Measurements from ENCODE around the gene DNAJC13. TPM values are rescaled to one million over a fixed set of nuclear protein-coding genes. Genes with fewer than 3 reads are reported as not detected.

DNAJC13 gene
- total RNA-seq, 4 donors from 2014 or later, result 21.9 to 35.2 (median 26.5) TPM

- no peaks in the 10 kb centered on the region for H3K27me3 ChIP-seq
- no peak overlapping the region for H3K4me3 ChIP-seq
- no peak for DNase-seq
- no peaks in the 10 kb centered on the region for H3K9me3 ChIP-seq
- in situ Hi-C loops (cut with MboI; ENCODE audit: low sequenced_read_pairs in 4 of 4), result no loop called here
- H3K36me3 ChIP-seq, result no peaks in the 10 kb centered on the region
- no peak for ATAC-seq
- TF ChIP-seq POLR2A (IDR thresholded peaks at IDR 0.05) (no peak), CTCF (IDR thresholded peaks at IDR 0.05 in 4 of 5, conservative IDR thresholded peaks at IDR 0.05 in 1 of 5) (no peak)
- H3K27ac ChIP-seq, result no peak overlapping the region
- H3K4me1 ChIP-seq, result no peaks in the 10 kb centered on the region
- intact Hi-C loops (cut with DNase I; ENCODE audit: low total_unique reads), result no loop called here
These were observed 12.1 kb upstream of the DNAJC13 start for GRCh38 chr3:132405188-132405587.

GRCh38 chr3:132405609-132406299, 11.5 kb upstream of the DNAJC13 start:
- Histone ChIP-seq H3K4me3 (no peak overlapping the region), H3K27ac (no peak overlapping the region), H3K9me3 (no peaks in the 10 kb centered on the region), H3K4me1 (no peaks in the 10 kb centered on the region), H3K36me3 (no peaks in the 10 kb centered on the region), H3K27me3 (no peaks in the 10 kb centered on the region)
- in situ Hi-C loops (cut with MboI; ENCODE audit: low sequenced_read_pairs in 4 of 4), result no loop called here
- TF ChIP-seq CTCF (IDR thresholded peaks at IDR 0.05 in 4 of 5, conservative IDR thresholded peaks at IDR 0.05 in 1 of 5), result no peak
- TF ChIP-seq POLR2A (IDR thresholded peaks at IDR 0.05), result no peak
- intact Hi-C loops (cut with DNase I; ENCODE audit: low total_unique reads), result no loop called here
- DNase-seq, result no peak
- ATAC-seq, result no peak

- DNase-seq (no peak), ATAC-seq (no peak)
- H3K4me1 ChIP-seq, result no peaks in the 10 kb centered on the region
- H3K27me3 ChIP-seq, result no peaks in the 10 kb centered on the region
- no peaks in the 10 kb centered on the region for H3K36me3 ChIP-seq
- no peak for TF ChIP-seq CTCF (IDR thresholded peaks at IDR 0.05 in 4 of 5, conservative IDR thresholded peaks at IDR 0.05 in 1 of 5)
- TF ChIP-seq POLR2A (IDR thresholded peaks at IDR 0.05), result no peak
- no peaks in the 10 kb centered on the region for H3K9me3 ChIP-seq
- intact Hi-C loops (cut with DNase I; ENCODE audit: low total_unique reads) (no loop called here), in situ Hi-C loops (cut with MboI; ENCODE audit: low sequenced_read_pairs in 4 of 4) (no loop called here)
- no peak overlapping the region for H3K4me3 ChIP-seq
- H3K27ac ChIP-seq, result no peak overlapping the region
These were observed 10.7 kb upstream of the DNAJC13 start for GRCh38 chr3:132406587-132406986.

- H3K27me3 ChIP-seq, result no peaks in the 10 kb centered on the region
- H3K27ac ChIP-seq, result no peak overlapping the region
- in situ Hi-C loops (cut with MboI; ENCODE audit: low sequenced_read_pairs in 4 of 4) (no loop called here), intact Hi-C loops (cut with DNase I; ENCODE audit: low total_unique reads) (no loop called here)
- DNase-seq (no peak), ATAC-seq (no peak)
- H3K9me3 ChIP-seq, result no peaks in the 10 kb centered on the region
- TF ChIP-seq POLR2A (IDR thresholded peaks at IDR 0.05) (no peak), CTCF (IDR thresholded peaks at IDR 0.05 in 4 of 5, conservative IDR thresholded peaks at IDR 0.05 in 1 of 5) (no peak)
- H3K4me1 ChIP-seq, result no peaks in the 10 kb centered on the region
- no peak overlapping the region for H3K4me3 ChIP-seq
- no peaks in the 10 kb centered on the region for H3K36me3 ChIP-seq
These were observed 10.3 kb upstream of the DNAJC13 start for GRCh38 chr3:132407025-132407424.

- ATAC-seq (no peak), DNase-seq (no peak)
- Histone ChIP-seq H3K27me3 (no peaks in the 10 kb centered on the region), H3K27ac (no peak overlapping the region), H3K9me3 (no peaks in the 10 kb centered on the region), H3K36me3 (no peaks in the 10 kb centered on the region), H3K4me3 (no peak overlapping the region), H3K4me1 (peaks cover 16 to 21% of the 10 kb centered on the region in 2 donors)
- in situ Hi-C loops (cut with MboI; ENCODE audit: low sequenced_read_pairs in 4 of 4) (no loop called here), intact Hi-C loops (cut with DNase I; ENCODE audit: low total_unique reads) (loop anchor here (5.0 kb wide), 2 partner anchors 1157 to 1668 kb away; partner anchors contain the start of genes CDV3 and PIK3R4)
- TF ChIP-seq CTCF (IDR thresholded peaks at IDR 0.05 in 4 of 5, conservative IDR thresholded peaks at IDR 0.05 in 1 of 5) (no peak), POLR2A (IDR thresholded peaks at IDR 0.05) (no peak)
These were observed 2.5 kb upstream of the DNAJC13 start for GRCh38 chr3:132414841-132415240.

Data from gastrocnemius medialis (tissue), 4 donors.